EH (cell line): ENCODE data around the gene GPR107.

Experiments
- DNase-seq: peaks from one replicate; pipeline ENCODE4 v3.0.0-alpha.2; 2015; ENCODE audit warnings: low read depth

Gene GPR107

GRCh38 chr9:130137641-130138081 is 84.0 kb downstream of the GPR107 start:
- no peak for DNase-seq

GRCh38 chr9:130138171-130138653 is 84.5 kb downstream of the GPR107 start:
- DNase-seq = peak; percentile 98

- peak; percentile 96 for DNase-seq
These were observed 85.1 kb downstream of the GPR107 start for GRCh38 chr9:130138791-130139190.

GRCh38 chr9:130139251-130139650 is 85.5 kb downstream of the GPR107 start:
- no peak for DNase-seq

- DNase-seq = no peak
These were observed 87.0 kb downstream of the GPR107 start for GRCh38 chr9:130140706-130141105.

- DNase-seq = no peak
These were observed 88.3 kb downstream of the GPR107 start for GRCh38 chr9:130142056-130142455.

- no peak for DNase-seq
These were observed 88.9 kb downstream of the GPR107 start for GRCh38 chr9:130142641-130143040.

GRCh38 chr9:130143279-130143893 is 89.7 kb downstream of the GPR107 start:
- no peak for DNase-seq

GRCh38 chr9:130143958-130144366 is 90.3 kb downstream of the GPR107 start:
- DNase-seq = peak; percentile 57

- no peak for DNase-seq
These were observed 91.0 kb downstream of the GPR107 start for GRCh38 chr9:130144703-130145102.

- DNase-seq = no peak
These were observed 92.0 kb downstream of the GPR107 start for GRCh38 chr9:130145658-130146057.

GRCh38 chr9:130147198-130147597 is 93.5 kb downstream of the GPR107 start:
- no peak for DNase-seq

- no peak for DNase-seq
These were observed 94.2 kb downstream of the GPR107 start for GRCh38 chr9:130147910-130148309.

GRCh38 chr9:130149031-130149430 is 95.3 kb downstream of the GPR107 start:
- no peak for DNase-seq

- DNase-seq = no peak
These were observed 96.1 kb downstream of the GPR107 start for GRCh38 chr9:130149654-130150286.

- DNase-seq = peak; percentile 78
These were observed 97.2 kb downstream of the GPR107 start for GRCh38 chr9:130150779-130151382.

- no peak for DNase-seq
These were observed 101.1 kb downstream of the GPR107 start for GRCh38 chr9:130154816-130155215.

- no peak for DNase-seq
These were observed 101.9 kb downstream of the GPR107 start for GRCh38 chr9:130155647-130156046.

- peak; percentile 27 for DNase-seq
These were observed 103.0 kb downstream of the GPR107 start for GRCh38 chr9:130156672-130157071.

- peak; percentile 23 for DNase-seq
These were observed 103.4 kb downstream of the GPR107 start for GRCh38 chr9:130157079-130157478.

GRCh38 chr9:130158001-130158400 is 104.3 kb downstream of the GPR107 start:
- DNase-seq = no peak

GRCh38 chr9:130159057-130159456 is 105.4 kb downstream of the GPR107 start:
- no peak for DNase-seq
